Activated naive CD4-positive, alpha-beta T cell treated with Interleukin-2 at 50 U/mL for 16 hours (primary cell): Measurements from ENCODE around the gene RBCK1.

ENCODE experiments used
- DNase-seq: peaks from one replicate; pipeline ENCODE4 v3.0.0-alpha.2; 2020

The RBCK1 gene

DNA sequence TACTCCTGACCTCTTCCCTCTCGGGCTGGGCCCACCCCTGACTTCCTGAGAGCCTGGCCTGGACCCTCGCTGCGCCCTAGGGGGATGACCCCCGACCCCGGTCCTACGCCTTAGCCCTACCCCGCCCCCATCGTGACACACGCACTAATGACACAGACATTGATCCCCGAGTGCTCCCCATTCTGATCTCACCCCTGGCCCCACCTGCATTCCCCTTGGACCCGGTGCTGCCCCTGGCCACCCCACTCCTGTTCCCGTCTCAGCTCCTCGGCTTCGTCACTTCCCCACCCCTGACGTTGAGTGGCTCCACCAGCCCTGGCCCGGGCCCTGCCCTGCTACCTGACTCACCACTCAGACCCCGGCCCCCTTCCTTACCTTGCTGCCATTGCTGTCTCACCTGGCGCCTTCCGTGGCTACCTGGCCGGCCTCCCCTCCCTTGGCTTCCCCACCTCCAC lies 12.1 kb downstream of the RBCK1 start:
- no peak for DNase-seq

DNA sequence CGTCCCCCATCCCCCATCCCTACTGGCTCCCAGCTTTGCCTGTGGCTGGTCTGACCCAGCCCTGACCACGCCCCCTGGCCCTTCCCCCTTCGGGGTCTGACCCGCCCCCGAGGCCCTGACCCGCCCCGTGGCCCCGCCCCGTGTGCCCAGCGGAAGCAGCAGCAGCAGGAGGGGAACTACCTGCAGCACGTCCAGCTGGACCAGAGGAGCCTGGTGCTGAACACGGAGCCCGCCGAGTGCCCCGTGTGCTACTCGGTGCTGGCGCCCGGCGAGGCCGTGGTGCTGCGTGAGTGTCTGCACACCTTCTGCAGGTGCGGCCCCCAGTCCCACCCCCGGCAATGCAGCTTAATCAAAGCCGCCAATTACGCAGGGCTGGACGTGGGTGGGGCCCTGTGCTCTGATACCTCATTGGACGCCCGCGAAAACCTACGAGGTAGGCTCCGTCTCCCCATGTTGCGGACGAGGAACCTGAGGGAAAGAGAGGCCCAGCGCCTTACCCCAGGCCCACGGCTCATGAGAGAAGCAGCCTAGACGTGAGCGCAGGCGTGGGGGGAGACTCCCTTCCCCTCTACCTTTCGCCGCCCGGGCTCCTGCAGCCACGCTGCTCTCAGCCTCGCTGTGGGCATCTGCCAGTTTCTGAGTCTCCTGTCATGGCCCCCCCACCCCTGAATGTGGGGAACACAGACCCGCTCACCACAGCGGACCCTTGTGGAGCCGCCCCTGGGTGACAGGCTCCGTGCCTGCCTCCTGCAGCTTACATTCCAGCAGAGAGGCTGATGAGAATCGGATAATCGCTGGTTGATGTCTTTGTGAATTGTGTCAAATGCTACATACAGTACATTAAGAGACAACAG lies 12.8 kb downstream of the RBCK1 start:
- DNase-seq: no peak

DNA sequence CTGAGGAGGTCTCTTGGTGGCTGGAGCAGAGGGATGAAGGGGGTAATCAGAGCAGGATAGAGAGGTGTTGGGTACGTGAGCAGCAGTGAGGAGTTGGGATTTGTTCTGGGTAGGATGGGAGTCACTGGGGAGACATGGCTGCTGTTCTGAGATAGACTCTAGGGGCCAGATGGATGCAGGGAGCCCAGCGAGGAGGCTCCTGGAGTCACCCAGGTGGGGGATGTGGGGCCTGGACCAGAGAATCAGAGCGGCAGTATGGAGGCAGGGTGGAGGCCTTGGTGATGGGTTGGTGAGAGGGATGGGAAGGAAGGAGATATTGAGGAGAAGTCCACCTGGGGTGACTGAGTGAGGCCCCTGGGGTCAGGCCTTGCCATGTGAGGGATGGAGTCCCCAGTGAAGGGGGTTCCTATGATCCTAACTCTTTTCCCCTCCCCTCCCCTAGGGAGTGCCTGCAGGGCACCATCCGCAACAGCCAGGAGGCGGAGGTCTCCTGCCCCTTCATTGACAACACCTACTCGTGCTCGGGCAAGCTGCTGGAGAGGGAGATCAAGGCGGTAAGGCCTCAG lies 13.7 kb downstream of the RBCK1 start:
- DNase-seq: no peak

DNA sequence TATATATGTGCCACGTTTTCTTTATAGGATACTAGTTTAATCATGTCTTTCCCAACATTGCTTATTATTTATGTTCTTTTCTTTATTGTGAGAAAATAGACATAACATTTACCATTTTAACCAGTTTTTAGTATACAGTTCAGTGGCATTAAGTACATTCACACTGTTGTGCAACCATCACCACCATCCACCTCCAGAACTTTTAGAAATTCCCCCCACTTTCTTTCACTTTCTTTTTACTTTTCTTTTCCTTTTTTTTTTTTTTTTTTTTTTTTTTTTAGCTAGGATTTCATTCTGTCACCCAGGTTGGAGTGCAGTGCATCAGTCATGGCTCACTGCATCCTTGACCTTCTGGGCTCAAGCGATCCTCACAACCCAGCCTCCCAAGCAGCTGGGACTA lies 18.5 kb downstream of the RBCK1 start:
- DNase-seq: no peak

DNA sequence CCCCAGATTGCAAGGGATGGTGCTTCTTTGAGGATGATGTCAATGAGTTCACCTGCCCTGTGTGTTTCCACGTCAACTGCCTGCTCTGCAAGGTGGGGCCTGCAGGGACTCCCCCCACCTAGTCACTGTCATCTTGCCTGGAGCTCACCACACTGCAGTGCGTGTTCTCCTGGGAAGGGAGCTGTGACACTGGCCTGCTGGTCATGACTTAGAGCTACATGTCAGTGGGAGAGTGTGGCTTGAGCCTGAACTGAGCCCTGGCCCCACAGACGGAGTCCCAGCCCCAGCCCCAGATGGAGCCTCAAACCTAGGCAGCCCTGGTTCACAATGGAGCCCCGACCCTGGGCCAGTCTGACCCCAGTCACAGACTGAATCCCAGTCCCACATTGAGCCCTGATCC lies 19.3 kb downstream of the RBCK1 start:
- DNase-seq: no peak

DNA sequence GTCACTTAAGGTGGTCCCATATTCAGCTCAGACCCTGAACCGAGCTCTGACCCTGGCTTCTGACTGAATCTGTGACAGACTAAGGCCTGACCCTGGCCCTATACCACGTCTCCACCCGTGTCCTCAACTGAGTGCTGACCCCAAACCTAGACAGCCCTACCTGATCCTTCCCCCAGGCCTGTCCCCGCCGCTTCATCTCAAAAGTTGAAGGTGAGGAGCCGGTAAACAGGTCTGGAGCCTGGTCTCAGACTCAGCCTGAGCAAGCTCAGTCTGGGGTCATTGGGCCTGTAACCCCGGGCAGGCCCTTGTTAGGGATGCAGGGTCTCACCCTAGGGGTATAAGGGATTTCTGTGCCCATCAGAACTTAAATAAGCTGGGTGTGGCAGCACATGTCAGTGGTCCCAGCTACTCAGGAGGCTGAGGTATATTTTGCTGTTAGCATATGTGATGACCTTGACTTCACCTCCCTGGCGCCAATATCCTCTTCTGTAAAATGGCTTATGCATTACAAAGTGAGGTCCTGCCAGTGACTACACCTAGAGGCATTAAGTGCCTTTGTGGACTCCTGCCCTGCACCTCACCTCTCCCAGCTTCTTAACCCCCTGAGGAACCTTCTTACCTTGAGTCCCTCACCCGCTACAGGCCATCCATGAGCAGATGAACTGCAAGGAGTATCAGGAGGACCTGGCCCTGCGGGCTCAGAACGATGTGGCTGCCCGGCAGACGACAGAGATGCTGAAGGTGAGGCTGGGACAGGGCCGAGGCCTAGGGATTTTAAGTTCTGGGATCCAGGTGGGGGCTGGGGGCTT lies 20.0 kb downstream of the RBCK1 start:
- DNase-seq: no peak

DNA sequence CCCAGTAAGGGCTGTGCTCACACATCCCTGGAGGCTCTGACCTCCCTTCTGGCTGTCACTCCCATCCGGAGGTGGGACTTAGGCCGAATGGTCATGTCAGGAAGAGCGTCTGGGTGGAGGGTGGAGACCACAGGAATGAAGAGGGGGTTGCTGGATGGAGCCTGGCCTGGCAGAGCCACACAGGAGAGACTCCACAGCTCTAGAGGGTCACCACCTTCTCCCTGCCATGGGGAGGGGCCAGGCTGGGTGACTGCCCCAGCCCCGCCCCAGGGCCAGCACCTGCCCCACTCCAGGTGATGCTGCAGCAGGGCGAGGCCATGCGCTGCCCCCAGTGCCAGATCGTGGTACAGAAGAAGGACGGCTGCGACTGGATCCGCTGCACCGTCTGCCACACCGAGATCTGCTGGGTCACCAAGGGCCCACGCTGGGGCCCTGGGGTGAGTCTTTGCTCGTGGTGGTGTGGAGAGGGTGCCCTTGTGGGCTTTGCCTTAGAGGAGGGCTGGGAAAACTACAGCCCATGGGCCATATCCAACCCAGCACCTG lies 20.6 kb downstream of the RBCK1 start:
- no peak for DNase-seq

DNA sequence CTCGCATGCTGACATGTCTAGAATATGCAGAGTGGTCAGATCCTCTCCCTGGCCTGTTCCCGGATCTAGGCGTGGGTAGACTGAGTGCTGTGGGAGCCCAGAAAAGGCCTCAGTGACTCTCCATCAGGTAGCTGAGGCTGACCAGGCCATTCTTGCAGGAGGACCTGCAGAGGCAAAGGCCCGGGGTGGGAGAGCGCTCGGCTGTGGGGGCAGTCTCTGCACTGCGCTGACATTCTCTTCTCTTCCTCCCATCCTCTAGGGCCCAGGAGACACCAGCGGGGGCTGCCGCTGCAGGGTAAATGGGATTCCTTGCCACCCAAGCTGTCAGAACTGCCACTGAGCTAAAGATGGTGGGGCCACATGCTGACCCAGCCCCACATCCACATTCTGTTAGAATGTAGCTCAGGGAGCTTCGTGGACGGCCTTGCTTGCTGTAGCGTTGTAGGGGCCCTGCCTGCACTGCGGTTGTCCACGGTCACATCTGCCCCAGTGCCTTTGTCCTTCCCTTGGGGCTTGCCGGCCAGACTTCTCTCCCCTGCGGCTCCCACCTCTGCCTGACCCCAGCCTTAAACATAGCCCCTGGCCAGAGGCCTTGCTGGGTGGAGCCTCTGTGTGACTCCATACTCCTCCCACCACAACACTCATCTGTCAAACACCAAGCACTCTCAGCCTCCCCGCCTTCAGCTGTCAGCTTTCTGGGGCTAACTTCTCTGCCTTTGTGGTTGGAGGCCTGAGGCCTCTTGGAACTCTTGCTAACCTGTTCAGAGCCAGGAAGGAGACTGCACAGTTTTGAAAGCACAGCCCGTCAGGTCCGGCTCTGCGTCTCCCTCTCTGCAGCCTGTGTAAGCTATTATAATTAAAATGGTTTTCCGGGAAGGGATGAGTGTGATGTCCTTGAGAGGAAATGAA lies 22.2 kb downstream of the RBCK1 start:
- no peak for DNase-seq

DNA sequence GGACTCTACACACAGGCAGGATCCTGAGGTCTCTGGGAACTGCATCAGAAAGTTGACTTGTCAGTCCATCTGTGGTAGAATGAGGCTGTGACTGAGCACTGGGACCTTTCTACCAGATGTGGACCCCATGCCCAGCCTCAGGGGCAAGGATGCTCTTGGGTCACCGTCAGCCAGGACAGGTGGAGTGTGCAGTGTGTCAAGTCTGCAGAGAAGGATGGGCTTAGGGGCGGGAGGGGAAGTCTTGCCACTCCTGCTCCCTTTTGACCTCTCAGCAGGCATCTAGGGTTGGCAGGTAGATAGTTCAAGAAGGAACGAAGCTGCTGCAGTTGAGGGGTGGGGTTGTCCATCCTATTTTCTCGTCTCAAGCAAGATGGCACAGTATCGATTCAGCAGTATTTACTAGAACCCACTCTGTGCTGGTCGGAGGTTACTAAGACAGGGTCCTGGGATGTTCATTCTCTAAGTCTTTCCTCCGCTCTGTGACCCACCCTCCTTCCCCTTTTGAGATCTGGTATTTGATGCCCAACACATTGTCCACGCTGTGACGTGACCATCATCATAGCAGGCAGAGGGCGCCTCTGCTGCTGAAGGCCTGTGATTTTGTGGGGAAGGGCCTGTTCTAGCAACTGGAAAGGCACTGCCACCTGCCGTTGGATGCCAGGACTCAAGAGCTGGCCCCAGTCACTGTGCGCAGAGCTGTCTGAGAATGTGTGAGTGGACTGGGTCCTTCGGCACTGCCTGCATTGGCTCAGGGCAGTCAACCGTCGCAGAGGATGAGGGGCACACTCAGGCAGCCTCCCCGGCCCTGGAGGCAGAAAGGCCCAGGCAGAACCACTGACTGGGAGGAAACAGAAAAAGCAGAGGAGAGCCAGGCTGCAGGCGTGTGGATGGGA lies 23.2 kb downstream of the RBCK1 start:
- peak; percentile 16 for DNase-seq

DNA sequence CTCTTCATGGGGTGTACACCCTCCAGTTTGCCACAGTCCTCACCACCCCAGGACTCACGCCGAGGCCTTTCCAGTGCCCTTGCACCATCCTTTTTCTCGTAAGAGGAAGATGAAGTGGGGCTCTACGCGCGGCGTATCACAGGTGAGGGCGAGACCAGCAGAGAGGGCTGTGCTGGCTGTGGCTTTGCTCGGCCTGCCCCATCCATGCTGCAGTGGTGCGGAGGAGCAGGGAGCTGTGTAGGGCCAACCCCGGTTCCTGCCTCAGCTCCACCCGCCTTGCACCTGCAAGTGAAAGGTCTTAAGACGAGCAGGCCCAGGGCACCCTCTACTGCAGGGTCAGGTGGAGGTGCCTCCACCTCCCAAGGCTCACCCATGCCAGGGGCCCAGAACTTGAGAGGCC lies 24.1 kb downstream of the RBCK1 start:
- DNase-seq: no peak

DNA sequence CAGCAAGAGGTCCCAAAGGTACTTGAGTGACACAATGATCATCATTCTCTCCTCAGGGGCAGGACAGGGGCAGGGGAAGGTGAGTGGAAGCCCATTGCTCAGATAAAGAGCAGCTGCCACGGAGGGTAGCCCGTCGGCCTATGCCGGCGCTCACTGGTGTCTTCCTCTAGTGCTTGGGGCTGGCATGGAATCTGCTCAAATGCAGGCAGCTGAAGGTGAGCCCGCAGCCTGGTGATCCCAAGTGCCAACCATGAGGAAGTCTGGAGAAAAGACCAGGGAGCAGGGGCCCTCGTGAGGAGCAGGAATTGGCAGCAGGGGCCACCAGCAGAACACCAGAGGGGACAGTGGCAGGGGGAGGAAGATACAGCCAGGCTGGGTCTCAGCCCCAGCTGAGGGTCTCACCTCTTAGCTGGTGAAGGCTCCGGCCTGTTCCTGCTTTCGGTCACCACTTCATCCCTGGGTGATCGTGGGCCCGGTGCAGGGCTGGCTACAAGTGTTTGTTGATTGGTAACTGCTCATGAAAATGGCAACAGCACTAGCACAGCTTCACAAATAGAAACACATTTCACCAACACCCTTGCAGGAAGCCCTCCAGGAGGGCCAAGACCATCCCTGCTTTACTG lies 24.7 kb downstream of the RBCK1 start:
- no peak for DNase-seq

DNA sequence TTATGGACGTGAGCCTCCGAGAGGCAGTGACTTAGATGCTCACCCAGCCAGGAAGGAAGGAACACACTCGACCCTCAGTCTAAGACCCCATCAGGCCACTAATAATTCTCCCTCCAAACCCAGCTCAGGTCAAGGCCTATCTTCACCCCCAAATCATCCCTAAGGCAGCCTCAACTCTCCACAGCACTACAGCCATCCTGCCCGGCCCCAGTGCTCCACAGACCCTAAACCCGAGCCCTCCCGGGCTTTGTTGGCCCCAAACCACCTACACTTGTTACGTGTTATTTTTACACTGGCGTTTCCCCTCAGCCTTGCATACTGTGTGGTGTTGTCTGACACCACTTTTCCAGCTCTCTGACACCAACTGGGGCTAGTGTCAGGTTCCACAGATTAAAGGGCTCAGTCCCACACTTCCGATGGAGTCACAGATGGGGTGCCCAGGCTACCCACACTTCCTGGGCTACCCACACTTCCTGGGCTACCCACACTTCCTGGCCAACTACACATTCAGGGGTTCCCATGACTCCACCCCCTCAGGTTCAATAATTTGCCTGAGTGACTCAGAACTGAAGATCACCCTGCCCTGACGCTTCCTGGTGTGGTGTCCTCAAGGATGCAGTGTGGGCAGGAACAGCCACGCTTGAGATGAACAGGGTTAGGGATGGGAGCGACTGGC lies 25.3 kb downstream of the RBCK1 start:
- DNase-seq: peak; percentile 67

DNA sequence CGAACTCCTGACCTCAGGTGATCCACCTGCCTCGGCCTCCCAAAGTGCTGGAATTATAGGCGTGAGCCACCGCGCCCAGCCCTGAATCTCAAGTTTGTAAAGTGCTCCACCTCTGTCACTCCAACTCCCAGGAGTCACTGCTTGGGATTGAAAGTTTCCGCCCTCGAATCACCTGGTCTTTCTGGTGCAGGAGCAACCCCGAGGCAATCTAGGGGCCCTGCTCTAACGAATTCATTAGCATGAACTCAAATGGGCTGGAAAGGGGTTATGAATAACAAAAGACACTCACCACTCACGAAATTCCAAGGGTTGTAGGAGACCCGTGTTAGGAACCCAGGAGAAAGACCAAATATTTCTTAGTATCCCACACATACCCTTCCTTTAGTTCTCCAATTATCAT lies 26.1 kb downstream of the RBCK1 start:
- DNase-seq: no peak

DNA sequence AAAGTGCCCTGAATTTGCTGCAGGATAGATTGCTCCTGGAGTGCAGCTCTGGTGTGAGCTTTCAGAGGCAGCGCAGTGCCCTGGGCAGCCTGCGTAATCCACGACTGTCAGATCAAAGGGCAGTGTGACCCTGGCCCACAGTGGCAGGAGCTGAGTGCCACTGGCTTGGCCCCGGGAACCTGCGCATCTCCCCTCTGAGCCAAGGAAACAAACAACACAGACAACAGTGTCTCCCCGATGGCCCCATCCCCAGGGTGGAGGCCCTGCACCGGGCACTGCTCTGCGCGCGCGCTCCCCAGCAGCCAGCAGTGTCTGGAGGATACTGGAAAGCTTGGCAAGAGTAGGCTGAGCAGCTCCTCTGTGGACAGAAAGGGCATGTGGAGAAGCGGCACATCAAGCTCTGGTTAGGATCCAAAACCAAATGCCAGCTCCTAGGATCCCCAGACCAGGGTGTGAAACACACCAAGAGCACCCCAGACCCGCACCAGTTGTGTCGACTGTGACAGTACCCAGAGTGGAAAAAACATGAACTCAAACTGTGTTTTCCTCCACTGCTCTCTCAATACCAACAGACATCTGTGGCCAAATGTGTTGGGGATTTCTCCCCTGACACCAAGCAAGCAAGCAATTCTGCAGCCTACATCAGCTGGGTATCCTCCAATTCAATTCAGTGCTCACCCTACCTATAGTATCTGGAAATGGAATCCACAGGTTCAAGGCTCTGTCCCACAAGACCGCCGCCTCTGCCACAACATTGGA lies 26.7 kb downstream of the RBCK1 start:
- no peak for DNase-seq

DNA sequence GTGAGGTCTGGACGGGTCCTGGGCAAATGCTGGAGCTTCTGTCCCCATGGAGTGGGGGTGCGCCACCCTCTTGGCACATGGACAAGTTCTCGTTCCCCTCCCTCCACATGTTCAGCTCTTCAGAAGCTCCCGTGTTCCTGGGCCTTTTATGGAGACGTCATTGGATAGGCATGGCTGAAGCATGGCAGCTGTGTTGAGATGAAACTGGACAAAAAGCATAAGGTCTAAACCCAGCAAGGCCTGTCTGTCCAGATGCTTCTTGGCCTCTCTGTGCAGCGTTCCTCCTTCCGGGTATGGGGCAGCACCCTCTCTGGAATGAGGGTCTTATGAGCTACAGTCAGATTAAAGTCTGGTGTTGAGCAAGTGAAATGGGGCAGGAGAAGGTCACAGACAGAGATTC lies 27.5 kb downstream of the RBCK1 start:
- DNase-seq: no peak

DNA sequence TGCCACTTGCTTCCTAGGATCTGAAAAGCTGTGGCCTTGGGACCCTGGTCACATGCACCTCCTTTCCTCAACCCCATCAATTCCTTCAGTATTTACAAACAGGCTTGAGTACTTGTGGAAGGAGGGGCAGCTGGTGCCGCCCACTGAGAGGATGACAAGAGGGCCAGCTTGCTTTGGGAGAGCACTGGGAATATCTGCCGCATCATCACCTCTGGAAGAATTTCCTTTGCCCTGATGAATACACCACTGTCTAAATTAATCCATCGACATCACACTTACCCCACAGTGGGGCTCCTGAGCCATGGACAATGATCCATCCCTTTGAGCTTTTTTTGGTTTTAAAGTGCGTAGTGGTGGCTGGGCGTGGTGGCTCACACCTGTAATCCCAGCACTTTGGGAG lies 28.4 kb downstream of the RBCK1 start:
- DNase-seq: no peak

DNA sequence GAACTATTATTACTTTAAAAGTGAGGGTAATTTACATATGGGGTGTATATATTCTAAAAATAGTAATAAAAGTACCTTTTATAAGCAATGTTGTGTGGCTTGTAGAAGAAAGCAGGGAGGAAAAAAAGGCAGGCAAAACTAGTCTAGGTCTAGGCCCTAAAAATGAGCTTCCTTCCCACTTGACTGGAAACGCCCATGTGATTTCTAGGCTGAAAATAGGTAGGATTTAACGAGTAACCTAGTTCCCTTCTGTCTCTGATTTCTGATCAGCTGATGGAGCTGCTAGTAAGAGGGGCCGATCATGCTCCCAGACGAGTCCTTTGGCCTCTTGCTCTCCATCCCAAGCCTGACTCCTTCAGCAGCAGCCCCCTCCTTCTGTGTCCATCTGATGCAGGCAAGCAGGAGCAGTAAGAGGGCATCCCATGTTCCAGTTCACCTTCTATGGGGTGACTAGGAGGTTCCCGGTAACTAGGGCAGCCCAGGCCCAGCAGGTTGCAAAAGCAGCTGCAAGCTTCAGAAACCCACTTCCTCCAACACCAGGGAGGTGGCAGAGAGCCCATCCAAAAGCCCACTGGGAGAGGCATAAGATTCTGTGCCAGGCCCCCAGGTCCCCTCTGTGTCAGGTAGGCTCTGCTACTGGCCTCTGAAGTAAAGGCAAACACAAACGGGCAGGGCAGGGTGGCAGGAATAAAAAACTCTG lies 29.8 kb downstream of the RBCK1 start:
- DNase-seq: no peak

DNA sequence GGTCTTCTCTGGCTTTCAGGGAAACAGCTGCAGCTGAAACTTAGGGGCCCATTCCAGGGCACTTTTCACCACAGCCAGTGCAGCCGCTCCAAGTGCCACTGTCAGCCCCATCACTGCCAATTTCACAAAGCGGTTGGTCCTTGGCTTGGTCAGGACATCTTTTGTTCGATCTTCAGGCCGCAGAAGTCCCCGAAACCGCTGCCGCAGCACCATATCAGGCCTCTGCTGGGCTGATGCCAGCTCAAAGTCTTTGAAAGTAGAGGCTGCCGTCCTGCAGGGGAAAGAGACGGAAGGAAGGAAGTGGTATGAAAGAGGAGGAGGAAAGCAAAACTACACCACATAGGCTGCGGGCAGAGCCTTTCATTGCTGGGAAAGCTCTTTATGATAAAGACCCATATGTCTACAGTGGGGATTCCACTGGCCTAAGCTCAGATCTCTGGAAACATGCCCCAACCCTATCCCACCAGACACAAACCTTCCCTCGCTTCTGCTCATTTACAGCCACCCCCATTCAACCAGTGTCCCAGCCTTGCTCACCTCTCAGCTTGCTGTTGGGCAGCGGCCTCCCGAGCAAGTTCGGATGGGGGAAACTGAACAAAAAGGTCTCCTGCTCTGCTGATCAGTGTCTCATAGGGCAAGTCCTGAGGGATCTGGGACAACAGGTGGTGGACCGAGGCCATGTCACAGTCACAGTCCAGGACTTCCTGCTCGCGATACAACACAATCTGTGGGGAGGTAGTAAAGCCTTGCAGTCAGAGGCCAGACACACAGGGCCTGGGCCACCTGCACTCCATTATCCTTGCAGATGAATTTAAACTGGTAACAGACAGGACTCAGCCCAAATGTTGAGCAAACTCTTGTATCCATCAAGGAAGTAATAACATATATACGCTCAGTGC lies 30.7 kb downstream of the RBCK1 start:
- DNase-seq: peak; percentile 56
